HCT116 (cell line): ENCODE data around the gene MARK1. TPM values are rescaled to one million over a fixed set of nuclear protein-coding genes. Genes with fewer than 3 reads are reported as not detected.
A peak's percentile ranks its signal among the peaks of the same experiment; 100 is the strongest.

Experiments used
- ATAC-seq: fragments of 200-7000 bp; cut with Tn5 transposase; 2 replicates; pipeline ENCODE4 v1.9.1; 2020; ENCODE audit warnings: mild to moderate bottlenecking, moderate library complexity
- BruUV-seq: library from RNA; stranded (reverse); fragments of 400-500 nt; replicated peaks from 2 replicates; lab custom pipeline; 2021; lab: Mats Ljungman, UMichigan
- CTCF ChIA-PET: fragments of 300-600 bp; sonication (Branson Sonifier 250); formaldehyde crosslinking; loops from one replicate; lab custom pipeline; 2021; ENCODE audit warnings: antibody characterized with exemption; lab: Charles Lee
- POLR2A ChIA-PET: fragments of 300-600, 350-600 bp; sonication (Branson Sonifier 250); formaldehyde crosslinking; loops from one replicate; lab custom pipeline; 2021; ENCODE audit warnings: antibody characterized with exemption; lab: Charles Lee
- RAD21 ChIA-PET, 2 experiments: fragments of 300-600 bp; sonication (Branson Sonifier 250); formaldehyde crosslinking; loops; one replicate each; lab custom pipeline; 2023; ENCODE audit warnings: low total read pairs in 2 of 2; ENCODE audit not compliant: uncharacterized antibody in 2 of 2, unreplicated experiment in 2 of 2, low non-redundant PET in 1 of 2; lab: Charles Lee
- DNase-seq: peaks from one replicate; pipeline ENCODE4 v3.0.0-alpha.2; 2010; ENCODE audit warnings: low read depth, low spot score
- H2AFZ ChIP-seq: fragments of 200-600 bp; shearing (Covaris generic), sonication (generic); 2 replicates; pipeline ENCODE4 v1.6.1; 2017; ENCODE audit warnings: low read depth, mixed run types, mixed read lengths, antibody characterized with exemption, low read length; ENCODE audit not compliant: poor library complexity, severe bottlenecking
- H3K27ac ChIP-seq: 2 replicates; pipeline ENCODE4 v1.5.1; 2012; ENCODE audit warnings: low read depth, low read length
- H3K27me3 ChIP-seq: fragments of 200-600 bp; sonication (generic); 2 replicates; pipeline ENCODE4 v1.6.1; 2016; ENCODE audit warnings: mixed run types, low read length, mixed read lengths; ENCODE audit not compliant: insufficient read depth
- H3K36me3 ChIP-seq, 2 experiments: fragments of 200-500 bp in 1 of 2; fragments of 200-600 bp in 1 of 2; sonication (Bioruptor generic) in 1 of 2; sonication (generic) in 1 of 2; 2 replicates each; pipeline versions ENCODE4 v1.5.1 to v1.6.1; 2014 to 2016; ENCODE audit warnings: low read length in 2 of 2, inconsistent platforms in 1 of 2, mixed read lengths in 1 of 2, mixed run types in 1 of 2; ENCODE audit not compliant: insufficient read depth in 2 of 2, control insufficient read depth in 1 of 2
- H3K4me1 ChIP-seq, 2 experiments: fragments of 200-600 bp in 1 of 2; sonication (generic) in 1 of 2; 2 replicates each; pipeline versions ENCODE4 v1.5.1 to v1.6.1; 2012 to 2017; ENCODE audit warnings: low read length in 2 of 2, inconsistent platforms in 1 of 2, mild to moderate bottlenecking in 1 of 2, mixed read lengths in 1 of 2, mixed run types in 1 of 2, moderate library complexity in 1 of 2; ENCODE audit not compliant: insufficient read depth in 2 of 2, control insufficient read depth in 1 of 2
- H3K4me2 ChIP-seq: fragments of 200-600 bp; sonication (generic); 2 replicates; pipeline ENCODE4 v1.6.1; 2017; ENCODE audit warnings: mixed run types, low read length, mixed read lengths
- H3K4me3 ChIP-seq, 2 experiments: fragments of 200-600 bp in 1 of 2; sonication (generic) in 1 of 2; replicated peaks in 1 of 2; 2 replicates each; pipeline ENCODE4 v1.5.1; 2011 to 2016; ENCODE audit warnings: low read length in 2 of 2, control low read depth in 1 of 2, low read depth in 1 of 2, mild to moderate bottlenecking in 1 of 2, mixed read lengths in 1 of 2, mixed run types in 1 of 2
- H3K79me2 ChIP-seq: fragments of 200-600 bp; sonication (generic); 2 replicates; pipeline ENCODE4 v1.6.1; 2017; ENCODE audit warnings: mild to moderate bottlenecking, mixed run types, low read length, moderate library complexity, mixed read lengths; ENCODE audit not compliant: insufficient read depth
- H3K9ac ChIP-seq: fragments of 200-600 bp; sonication (generic); 2 replicates; pipeline ENCODE4 v1.6.1; 2016; ENCODE audit warnings: low read length, mixed read lengths
- H3K9me2 ChIP-seq: fragments of 200-600 bp; sonication (generic), shearing (Covaris generic); 2 replicates; pipeline ENCODE4 v1.6.1; 2017; ENCODE audit warnings: mixed run types, mild to moderate bottlenecking, moderate library complexity; ENCODE audit not compliant: insufficient read depth
- H3K9me3 ChIP-seq, 2 experiments: fragments of 200-500 bp in 1 of 2; fragments of 200-600 bp in 1 of 2; sonication (Bioruptor generic) in 1 of 2; sonication (generic) in 1 of 2; 2 replicates each; pipeline ENCODE4 v1.6.1; 2014 to 2017; ENCODE audit warnings: low read length in 2 of 2, mixed read lengths in 2 of 2, inconsistent platforms in 1 of 2, low read depth in 1 of 2, mild to moderate bottlenecking in 1 of 2, mixed run types in 1 of 2, moderate library complexity in 1 of 2; ENCODE audit not compliant: control insufficient read depth in 1 of 2, insufficient read depth in 1 of 2
- H4K20me1 ChIP-seq: fragments of 200-600 bp; sonication (generic), shearing (Covaris generic); 2 replicates; pipeline ENCODE4 v1.6.1; 2017; ENCODE audit warnings: mixed run types, mild to moderate bottlenecking, moderate library complexity; ENCODE audit not compliant: insufficient read depth
- FOSL1 ChIP-seq: IDR thresholded peaks from 2 replicates; pipeline ENCODE4 v1.6.1; 2012; ENCODE audit warnings: low read depth
- POLR2A ChIP-seq: IDR thresholded peaks from 2 replicates; pipeline ENCODE4 v1.7.0; 2011; ENCODE audit warnings: borderline replicate concordance; ENCODE audit not compliant: insufficient read depth, insufficient read length; ENCODE audit errors: extremely low read depth
- POLR2AphosphoS5 ChIP-seq: IDR thresholded peaks from 2 replicates; pipeline ENCODE4 v1.6.1; 2011; ENCODE audit warnings: mild to moderate bottlenecking, low read depth, low read length, moderate library complexity
- RAD21 ChIP-seq: IDR thresholded peaks from 2 replicates; pipeline ENCODE4 v1.6.1; 2012; ENCODE audit warnings: low read depth, mild to moderate bottlenecking
- SP1 ChIP-seq: IDR thresholded peaks from 2 replicates; pipeline ENCODE4 v1.6.1; 2012; ENCODE audit warnings: low read depth
- SRF ChIP-seq: IDR thresholded peaks from 2 replicates; pipeline ENCODE4 v1.6.1; 2012; ENCODE audit warnings: low read depth
- TCF7L2 ChIP-seq: IDR thresholded peaks from 2 replicates; pipeline ENCODE4 v1.7.0; 2011; ENCODE audit warnings: borderline replicate concordance, inconsistent platforms; ENCODE audit not compliant: insufficient read depth, insufficient read length; ENCODE audit errors: extremely low read depth
- YY1 ChIP-seq: IDR thresholded peaks from 2 replicates; pipeline ENCODE4 v1.6.1; 2011; ENCODE audit warnings: low read length, low read depth, moderate library complexity, mild to moderate bottlenecking; ENCODE audit not compliant: insufficient replicate concordance; ENCODE audit errors: extremely low read depth
- ZFX ChIP-seq: fragments of 450-650 bp; IDR thresholded peaks from 2 replicates; pipeline ENCODE4 v1.6.1; 2017
- ZNF274 ChIP-seq: fragments of 200-500 bp; sonication (Bioruptor generic); IDR thresholded peaks from 2 replicates; pipeline ENCODE4 v1.6.1; 2014; ENCODE audit warnings: mild to moderate bottlenecking, low read depth, low read length, inconsistent platforms
- intact Hi-C: fragments of 100-400 bp; cut with micrococcal nuclease; formaldehyde crosslinking; loops from 2 replicates; pipeline ENCODE4 v1.10.0; 2022
- total RNA-seq: library from RNA; stranded (reverse); gene quantifications from one replicate; pipeline ENCODE4 v1.2.1, GENCODE V29; 2021; ENCODE audit not compliant: unreplicated experiment
- TF ChIP-seq, protein P1 (sequence below): IDR thresholded peaks from 2 replicates; pipeline ENCODE4 v1.6.1; 2012
- TF ChIP-seq, protein P2 (sequence below): IDR thresholded peaks from 2 replicates; pipeline ENCODE4 v1.6.1; 2011; ENCODE audit warnings: mild to moderate bottlenecking, low read length, moderate library complexity; ENCODE audit not compliant: insufficient replicate concordance; ENCODE audit errors: extremely low read depth
- TF ChIP-seq, protein P3 (sequence below), 3 experiments: fragments of 200-600 bp in 1 of 3; sonication (generic) in 1 of 3; IDR thresholded peaks in 2 of 3; conservative IDR thresholded peaks in 1 of 3; 2 replicates each; pipeline ENCODE4 v1.5.1; 2012 to 2017; ENCODE audit warnings: low read depth in 2 of 3, low read length in 2 of 3, antibody characterized with exemption in 1 of 3, borderline replicate concordance in 1 of 3, control low read depth in 1 of 3, mild to moderate bottlenecking in 1 of 3, mixed read lengths in 1 of 3, mixed run types in 1 of 3, moderate library complexity in 1 of 3; ENCODE audit not compliant: insufficient read depth in 1 of 3

The MARK1 gene
- total RNA-seq, 1 experiment from 2014 or later, result 3.6 TPM

DNA sequence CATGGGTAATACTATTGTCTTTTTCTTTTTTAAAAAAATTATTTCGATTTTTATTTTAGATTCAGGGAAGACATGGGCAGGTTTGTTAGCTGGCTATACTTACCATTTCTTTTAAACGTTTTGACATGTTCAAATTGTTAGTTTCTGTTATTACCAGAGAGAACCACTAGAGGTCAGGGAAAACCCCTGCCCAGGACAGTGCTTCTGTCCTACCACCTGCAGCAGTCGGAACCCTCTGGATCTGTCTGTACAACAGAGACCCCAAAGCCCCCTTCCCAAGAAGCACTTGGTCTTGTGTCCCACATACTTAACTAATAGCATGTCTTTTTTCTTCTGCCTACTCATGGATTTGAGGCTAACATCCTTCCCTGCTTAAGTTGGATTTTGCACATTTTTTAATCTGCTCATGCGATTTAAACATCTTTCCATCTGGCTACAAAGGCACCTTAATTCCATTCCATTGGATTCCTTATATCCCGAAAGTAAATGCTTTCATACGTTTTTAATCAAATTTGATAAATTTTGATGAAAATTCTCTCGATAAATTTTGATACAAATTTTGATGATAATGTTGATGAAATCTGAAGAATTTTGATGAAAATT lies 152.2 kb downstream of the MARK1 start (continued):
- TF ChIP-seq, protein P1, sequence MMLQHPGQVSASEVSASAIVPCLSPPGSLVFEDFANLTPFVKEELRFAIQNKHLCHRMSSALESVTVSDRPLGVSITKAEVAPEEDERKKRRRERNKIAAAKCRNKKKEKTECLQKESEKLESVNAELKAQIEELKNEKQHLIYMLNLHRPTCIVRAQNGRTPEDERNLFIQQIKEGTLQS, result no peak
- no peak for TF ChIP-seq POLR2A
- TF ChIP-seq FOSL1, result no peak
- no peak for TF ChIP-seq SP1
- peak; percentile 75 for TF ChIP-seq RAD21
- TF ChIP-seq SRF, result no peak
- no peak for TF ChIP-seq ZNF274

DNA sequence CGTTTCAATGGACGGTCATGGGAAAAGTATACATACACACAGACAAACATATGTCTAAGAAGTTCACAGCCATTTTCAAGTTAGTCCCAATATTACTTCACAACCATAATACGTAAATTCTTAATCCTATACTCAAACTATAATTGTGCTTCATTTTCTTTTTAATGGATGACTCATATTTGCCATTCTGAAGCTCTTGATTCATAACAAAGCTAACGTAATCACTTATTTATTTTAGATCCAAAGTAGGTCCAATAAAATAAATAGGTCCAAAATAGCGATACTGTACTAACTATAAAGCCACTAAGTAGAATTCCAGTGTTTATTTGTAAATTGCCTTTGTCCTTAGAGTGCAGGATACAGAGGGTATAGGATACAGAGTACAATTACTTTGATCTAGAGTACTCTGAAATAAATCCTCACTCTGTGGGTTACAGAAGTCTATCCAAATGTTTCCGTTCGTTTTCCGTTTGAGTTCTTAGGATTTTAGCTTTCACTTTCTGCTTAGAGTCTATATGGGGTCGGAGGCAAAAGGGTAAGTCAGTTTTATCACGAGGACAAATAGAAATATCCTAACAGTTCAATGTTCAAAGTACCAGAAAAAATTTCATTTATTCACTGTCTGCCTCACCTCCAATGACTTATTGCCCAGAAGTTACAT lies 153.4 kb downstream of the MARK1 start:
- ChIA-PET CTCF (interaction anchor here (1.0 to 1.1 kb wide), 2 partner anchors 52 to 93 kb away, joined by 3 to 4 read pairs; no protein-coding TSS in a partner anchor), POLR2A (no interaction called here), RAD21 (no interaction called here)
- no TSS peak for BruUV-seq
- no peaks in the 10 kb centered on the region for H4K20me1 ChIP-seq
- H3K4me3 ChIP-seq, result no peak overlapping the region
- no peaks in the 10 kb centered on the region for H3K27me3 ChIP-seq
- intact Hi-C loops, result loop anchor here (5.0 kb wide), 2 partner anchors 384 to 399 kb away; no protein-coding TSS in a partner anchor
- DNase-seq (no peak), ATAC-seq (no peak)
- no peak overlapping the region for H2AFZ ChIP-seq
- TF ChIP-seq, protein P2, sequence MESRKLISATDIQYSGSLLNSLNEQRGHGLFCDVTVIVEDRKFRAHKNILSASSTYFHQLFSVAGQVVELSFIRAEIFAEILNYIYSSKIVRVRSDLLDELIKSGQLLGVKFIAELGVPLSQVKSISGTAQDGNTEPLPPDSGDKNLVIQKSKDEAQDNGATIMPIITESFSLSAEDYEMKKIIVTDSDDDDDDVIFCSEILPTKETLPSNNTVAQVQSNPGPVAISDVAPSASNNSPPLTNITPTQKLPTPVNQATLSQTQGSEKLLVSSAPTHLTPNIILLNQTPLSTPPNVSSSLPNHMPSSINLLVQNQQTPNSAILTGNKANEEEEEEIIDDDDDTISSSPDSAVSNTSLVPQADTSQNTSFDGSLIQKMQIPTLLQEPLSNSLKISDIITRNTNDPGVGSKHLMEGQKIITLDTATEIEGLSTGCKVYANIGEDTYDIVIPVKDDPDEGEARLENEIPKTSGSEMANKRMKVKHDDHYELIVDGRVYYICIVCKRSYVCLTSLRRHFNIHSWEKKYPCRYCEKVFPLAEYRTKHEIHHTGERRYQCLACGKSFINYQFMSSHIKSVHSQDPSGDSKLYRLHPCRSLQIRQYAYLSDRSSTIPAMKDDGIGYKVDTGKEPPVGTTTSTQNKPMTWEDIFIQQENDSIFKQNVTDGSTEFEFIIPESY, result no peak
- TF ChIP-seq ZFX (no peak), TCF7L2 (no peak), POLR2AphosphoS5 (no peak), POLR2A (no peak), YY1 (no peak), SP1 (no peak)
- TF ChIP-seq, protein P3, sequence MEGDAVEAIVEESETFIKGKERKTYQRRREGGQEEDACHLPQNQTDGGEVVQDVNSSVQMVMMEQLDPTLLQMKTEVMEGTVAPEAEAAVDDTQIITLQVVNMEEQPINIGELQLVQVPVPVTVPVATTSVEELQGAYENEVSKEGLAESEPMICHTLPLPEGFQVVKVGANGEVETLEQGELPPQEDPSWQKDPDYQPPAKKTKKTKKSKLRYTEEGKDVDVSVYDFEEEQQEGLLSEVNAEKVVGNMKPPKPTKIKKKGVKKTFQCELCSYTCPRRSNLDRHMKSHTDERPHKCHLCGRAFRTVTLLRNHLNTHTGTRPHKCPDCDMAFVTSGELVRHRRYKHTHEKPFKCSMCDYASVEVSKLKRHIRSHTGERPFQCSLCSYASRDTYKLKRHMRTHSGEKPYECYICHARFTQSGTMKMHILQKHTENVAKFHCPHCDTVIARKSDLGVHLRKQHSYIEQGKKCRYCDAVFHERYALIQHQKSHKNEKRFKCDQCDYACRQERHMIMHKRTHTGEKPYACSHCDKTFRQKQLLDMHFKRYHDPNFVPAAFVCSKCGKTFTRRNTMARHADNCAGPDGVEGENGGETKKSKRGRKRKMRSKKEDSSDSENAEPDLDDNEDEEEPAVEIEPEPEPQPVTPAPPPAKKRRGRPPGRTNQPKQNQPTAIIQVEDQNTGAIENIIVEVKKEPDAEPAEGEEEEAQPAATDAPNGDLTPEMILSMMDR (IDR thresholded peaks at IDR 0.05 in 2 of 3, conservative IDR thresholded peaks at IDR 0.05 in 1 of 3; ENCODE audit: borderline replicate concordance in 1 of 3, insufficient read depth in 1 of 3, low read depth in 2 of 3, low read length in 2 of 3), result no peak
- no peak overlapping the region for H3K27ac ChIP-seq
- no peaks in the 10 kb centered on the region for H3K9me2 ChIP-seq
- no peaks in the 10 kb centered on the region for H3K79me2 ChIP-seq
- no peaks in the 10 kb centered on the region for H3K9me3 ChIP-seq
- no peaks in the 10 kb centered on the region for H3K36me3 ChIP-seq
- no peak overlapping the region for H3K4me2 ChIP-seq
- no peak overlapping the region for H3K9ac ChIP-seq
- H3K4me1 ChIP-seq, result no peaks in the 10 kb centered on the region
